GM19324 (cell line): ENCODE results near the gene CALN1.

Experiments
- ATAC-seq: cut with Tn5 transposase; IDR thresholded peaks from one replicate; pipeline ENCODE4 v1.9.1; 2021; ENCODE audit warnings: mild to moderate bottlenecking, moderate library complexity; ENCODE audit not compliant: unreplicated experiment, low FRiP score

Gene CALN1

GRCh38 chr7:72017756-72018155 lies 394.4 kb downstream of the CALN1 start:
- no peak for ATAC-seq

DNA sequence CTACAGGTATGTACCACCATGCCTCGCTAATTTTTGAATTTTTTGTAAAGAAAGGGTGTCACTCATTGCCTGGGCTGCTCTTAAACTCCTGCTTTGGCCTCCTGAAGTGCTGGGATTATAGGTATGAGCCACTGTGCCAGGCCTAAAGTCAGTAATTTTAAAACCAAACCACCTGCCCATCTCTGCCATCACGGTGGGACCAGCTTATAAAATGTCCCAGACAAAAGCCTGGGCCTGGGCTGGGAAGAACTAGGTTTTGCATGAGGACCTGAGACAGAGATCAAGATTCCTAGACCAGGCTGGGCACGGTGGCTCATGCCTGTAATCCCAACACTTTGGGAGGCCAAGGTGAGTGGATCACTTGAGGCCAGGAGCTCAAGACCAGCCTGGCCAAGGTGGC lies 395.6 kb downstream of the CALN1 start:
- ATAC-seq: no peak

- no peak for ATAC-seq
Measured at GRCh38 chr7:72015136-72015535, 397.0 kb downstream of the CALN1 start.

DNA sequence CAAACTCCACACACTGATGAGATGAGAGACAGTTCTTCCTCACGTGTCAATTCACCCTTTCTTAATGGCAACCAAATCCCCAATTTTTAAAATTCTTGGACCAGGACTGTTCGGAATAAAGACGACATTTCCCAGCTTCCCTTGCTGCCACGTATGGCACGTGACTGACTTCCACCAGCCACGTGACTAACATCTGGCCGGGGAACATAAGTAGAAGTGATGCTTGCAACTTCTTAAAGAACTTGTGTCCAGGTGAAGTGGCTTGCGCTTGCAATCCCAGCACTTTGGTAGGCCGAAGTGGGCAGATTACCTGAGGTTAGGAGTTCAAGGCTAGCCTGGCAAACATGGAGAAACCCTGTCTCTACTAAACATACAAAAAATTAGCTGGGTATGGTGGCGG lies 405.1 kb downstream of the CALN1 start:
- ATAC-seq: no peak

DNA sequence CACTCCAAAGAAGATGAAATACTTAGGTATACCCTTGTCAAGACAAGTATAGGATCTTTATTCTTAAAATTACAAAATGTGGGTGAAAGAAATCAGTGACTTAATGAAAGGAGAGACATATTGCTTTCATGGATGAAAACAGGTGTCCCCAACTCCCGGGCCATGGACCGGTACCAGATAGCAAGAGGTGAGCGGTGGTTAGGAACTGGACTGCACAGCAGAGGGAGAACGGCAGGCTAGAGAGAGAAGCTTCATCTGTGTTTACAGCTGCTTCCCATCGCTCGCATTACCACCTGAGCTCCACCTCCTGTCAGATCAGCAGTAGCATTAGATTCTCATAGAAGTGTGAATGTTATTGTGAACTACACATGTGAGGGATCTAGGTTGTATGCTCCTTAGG lies 408.9 kb downstream of the CALN1 start:
- no peak for ATAC-seq

- ATAC-seq: no peak
Measured at GRCh38 chr7:71996141-71996540, 416.0 kb downstream of the CALN1 start.

GRCh38 chr7:71995111-71995510 lies 417.0 kb downstream of the CALN1 start:
- ATAC-seq: no peak

GRCh38 chr7:71991586-71991985 lies 420.6 kb downstream of the CALN1 start:
- no peak for ATAC-seq

DNA sequence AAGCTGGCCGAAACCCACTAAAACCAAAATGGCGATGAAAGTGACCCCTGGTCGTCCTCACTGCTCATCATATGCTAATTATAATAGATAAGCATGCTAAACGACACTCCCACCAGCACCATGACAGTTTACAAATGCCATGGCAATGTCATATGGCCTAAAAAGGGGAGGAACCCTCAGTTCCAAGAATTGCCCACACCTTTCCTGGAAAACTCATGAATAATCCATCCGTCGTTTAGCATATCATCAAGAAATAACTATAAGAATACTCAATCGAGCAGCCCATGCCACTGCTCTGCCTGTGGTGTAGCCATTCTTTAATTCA lies 422.0 kb downstream of the CALN1 start:
- ATAC-seq: no peak

- ATAC-seq: no peak
Measured at GRCh38 chr7:71988201-71988600, 423.9 kb downstream of the CALN1 start.

GRCh38 chr7:71987200-71987767 lies 424.9 kb downstream of the CALN1 start:
- ATAC-seq: no peak

DNA sequence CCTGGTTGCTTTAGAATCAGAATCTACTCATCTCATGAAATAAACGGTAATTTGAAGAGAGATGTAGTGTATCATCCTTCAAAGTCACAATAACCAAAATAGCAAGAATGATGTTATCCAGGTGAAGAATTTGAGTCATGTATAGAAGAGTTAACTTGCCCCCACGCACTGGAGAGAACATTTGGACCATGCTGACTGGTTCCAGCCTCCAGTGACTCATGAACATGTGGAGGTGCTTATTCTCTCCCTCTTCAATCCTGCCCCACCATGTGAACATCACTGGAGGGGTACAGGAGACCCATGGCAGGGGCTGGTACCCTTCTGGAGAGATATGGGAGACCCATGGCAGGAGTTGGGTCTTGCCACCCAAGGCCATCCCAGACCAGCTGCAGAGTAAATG lies 427.8 kb downstream of the CALN1 start:
- ATAC-seq: no peak

DNA sequence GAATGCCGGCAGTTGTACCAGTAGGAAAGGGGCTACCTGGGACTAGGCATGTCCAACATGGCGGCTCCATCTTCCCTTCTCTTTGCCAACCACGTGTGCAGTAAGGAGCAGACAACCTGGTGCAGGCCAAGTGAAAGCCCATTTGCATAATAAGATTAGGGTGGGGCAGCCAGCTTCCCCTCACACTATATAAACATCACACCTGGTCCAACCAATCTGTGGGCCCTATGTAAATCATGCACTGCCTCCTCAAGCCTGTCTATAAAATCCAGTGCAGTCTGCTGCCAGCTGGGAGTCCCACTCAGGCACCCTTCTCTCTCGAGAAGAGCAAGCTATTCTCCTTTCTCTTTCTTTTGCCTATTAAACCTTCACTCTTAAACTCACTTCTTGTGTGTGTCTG lies 429.3 kb downstream of the CALN1 start:
- ATAC-seq: no peak

DNA sequence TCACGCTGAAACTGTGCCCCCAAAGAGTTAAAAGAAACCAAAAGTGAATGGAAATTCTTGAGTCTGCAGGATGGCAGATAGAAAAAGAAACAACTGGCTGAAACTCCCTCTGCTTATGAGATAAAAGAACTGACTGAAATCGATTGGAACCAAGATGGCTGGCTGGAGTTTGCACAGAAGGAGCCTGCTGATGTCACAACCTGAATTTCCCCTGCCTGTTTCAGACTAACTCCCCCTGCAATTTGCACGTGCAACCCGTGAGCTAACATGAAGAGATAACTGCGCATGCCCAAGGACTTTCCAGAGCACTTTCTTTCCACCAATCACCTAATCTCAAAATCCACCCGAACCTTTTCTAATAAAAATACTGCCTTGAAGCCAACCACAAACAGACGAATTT lies 435.5 kb downstream of the CALN1 start:
- ATAC-seq: no peak

DNA sequence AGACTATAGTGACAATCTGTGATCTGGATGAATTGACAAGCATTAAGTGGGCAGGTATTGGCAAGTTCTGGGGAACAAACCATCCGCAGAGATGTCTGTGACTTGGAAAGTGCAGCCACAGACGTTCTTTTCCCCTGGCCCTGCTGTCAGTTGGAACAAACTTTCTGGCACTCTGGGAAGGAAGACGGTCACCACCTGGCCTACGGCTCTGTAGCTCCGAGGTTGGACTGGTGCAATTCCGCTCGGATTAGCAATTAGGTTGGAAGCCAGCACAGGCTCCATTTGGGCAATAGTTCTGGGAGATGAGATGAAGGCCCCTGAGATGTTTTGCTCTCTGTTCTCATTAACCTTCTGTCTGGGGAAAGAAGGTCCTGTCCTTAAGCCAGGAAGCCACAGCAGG lies 437.5 kb downstream of the CALN1 start:
- no peak for ATAC-seq

DNA sequence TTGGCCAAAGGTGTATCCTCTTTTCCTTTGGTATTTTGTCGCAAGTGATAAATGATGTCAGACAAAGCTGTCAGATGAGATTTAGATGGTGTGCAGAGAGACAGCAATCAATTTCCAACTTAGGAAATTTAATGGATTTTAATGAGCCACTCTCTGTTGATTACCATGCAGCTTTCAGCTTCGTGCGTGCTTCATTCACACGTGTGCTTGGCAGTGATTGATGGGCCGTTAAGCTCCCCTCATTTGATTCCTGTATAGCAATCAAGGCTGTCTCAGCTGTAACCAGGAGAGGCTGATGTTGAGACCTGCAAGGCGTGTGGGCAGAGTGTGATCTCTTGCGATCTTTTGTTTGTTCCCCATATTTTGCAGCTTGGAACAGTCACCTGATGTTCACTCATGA lies 439.6 kb downstream of the CALN1 start:
- no peak for ATAC-seq

DNA sequence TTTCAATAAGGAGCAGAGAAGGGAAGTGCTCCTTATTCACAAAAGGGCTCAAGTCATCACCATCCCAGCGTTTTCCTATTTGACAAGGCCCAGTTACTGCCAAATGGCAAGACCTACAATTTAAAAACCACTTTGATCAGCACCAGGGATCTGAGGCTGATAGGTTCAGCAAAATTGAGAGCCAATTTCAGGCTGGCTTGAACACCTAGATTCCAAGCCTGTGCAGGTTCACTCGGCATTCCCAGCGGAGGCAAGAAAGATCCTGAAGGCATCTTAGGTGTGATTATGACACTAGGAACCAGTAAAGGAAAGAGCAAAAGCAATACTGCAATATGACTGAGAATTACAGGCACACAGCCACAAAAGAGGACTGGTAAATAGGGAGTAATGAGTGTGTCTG lies 441.4 kb downstream of the CALN1 start:
- no peak for ATAC-seq

GRCh38 chr7:71962636-71963035 lies 449.5 kb downstream of the CALN1 start:
- no peak for ATAC-seq

DNA sequence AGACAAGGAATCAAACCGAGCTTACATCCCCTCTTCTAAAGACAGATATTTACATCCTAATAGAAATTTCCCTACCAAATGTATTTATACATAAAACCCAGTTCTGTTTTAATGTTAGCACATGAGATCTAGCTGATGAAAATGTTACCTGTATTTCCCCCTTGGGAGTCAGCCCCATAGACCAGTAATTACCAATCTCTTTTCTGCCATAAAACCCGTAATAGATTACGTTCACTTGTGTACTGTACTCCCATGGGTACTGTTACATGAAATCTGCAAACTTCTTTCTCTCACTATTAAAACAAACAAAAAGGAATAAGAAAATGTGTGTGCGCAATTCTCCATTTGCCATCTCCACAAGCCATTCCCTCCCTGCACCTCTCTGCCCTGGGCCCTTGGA lies 450.9 kb downstream of the CALN1 start:
- ATAC-seq: no peak

GRCh38 chr7:71942115-71942514 lies 470.0 kb downstream of the CALN1 start:
- no peak for ATAC-seq

GRCh38 chr7:71937840-71938371 lies 474.2 kb downstream of the CALN1 start:
- ATAC-seq: no peak

- no peak for ATAC-seq
Measured at GRCh38 chr7:71935674-71936073, 476.5 kb downstream of the CALN1 start.

DNA sequence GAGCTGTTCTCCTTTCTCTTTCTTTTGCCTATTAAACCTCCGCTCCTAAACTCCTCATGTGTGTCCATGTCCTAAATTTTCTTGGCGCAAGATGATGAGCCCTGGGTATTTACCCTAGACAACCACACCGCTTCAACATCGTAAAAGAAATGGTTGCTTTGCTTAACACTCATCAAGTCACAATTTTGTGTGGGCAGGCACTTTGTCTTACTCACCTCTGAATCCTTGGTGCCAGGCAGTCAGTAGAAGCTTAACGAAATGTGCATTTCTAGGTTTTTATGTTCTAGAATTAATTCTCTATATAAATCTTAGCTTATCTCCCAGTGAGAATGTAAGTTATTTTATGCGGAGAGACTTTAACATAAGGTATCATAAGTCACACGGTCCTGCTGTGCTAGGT lies 478.7 kb downstream of the CALN1 start:
- no peak for ATAC-seq
